Fibroblast of lung (primary cell): Measurements from ENCODE around the gene TBL3.
A peak's percentile ranks its signal among the peaks of the same experiment; 100 is the strongest.

Source experiments
- CTCF ChIP-seq, 2 donors: IDR thresholded peaks in 1 of 2; conservative IDR thresholded peaks in 1 of 2; 1 replicate in 1 of 2; 2 replicates in 1 of 2; pipeline ENCODE4 v1.5.1; 2011 to 2012; ENCODE audit warnings: low read length in 2 of 2, control low read depth in 1 of 2, inconsistent platforms in 1 of 2, low read depth in 1 of 2, mild to moderate bottlenecking in 1 of 2
- EZH2 ChIP-seq: IDR thresholded peaks from 2 replicates; pipeline ENCODE4 v1.5.1; 2012; ENCODE audit warnings: low read length, control low read depth, mild to moderate bottlenecking; ENCODE audit errors: missing control alignments

GRCh38 chr16:2016407-2016922, 44.6 kb downstream of the TBL3 start:
- peak; percentile 39 to 43 for TF ChIP-seq CTCF (conservative IDR thresholded peaks at IDR 0.05 in 1 of 2, IDR thresholded peaks at IDR 0.05 in 1 of 2; ENCODE audit: low read depth in 1 of 2, low read length in 2 of 2)
- no peak for TF ChIP-seq EZH2
